Astrocyte (in vitro differentiated cells and primary cell): ENCODE data around the gene GPC5.
"Not testable (repeated sequence)": the region's sequence is repeated elsewhere in the genome, so short reads cannot be mapped to it uniquely, and the experiment has no call there.

ENCODE experiments used
- CTCF ChIP-seq: IDR thresholded peaks from 2 replicates; pipeline ENCODE4 v1.5.1; 2011; ENCODE audit warnings: low read depth, mild to moderate bottlenecking, inconsistent platforms, low read length, moderate library complexity; ENCODE audit not compliant: insufficient read depth
- EZH2 ChIP-seq: IDR thresholded peaks from 2 replicates; pipeline ENCODE4 v1.6.1; 2012; ENCODE audit warnings: mild to moderate bottlenecking, low read length, inconsistent platforms; ENCODE audit not compliant: insufficient read depth

- peak; percentile 20 for TF ChIP-seq CTCF
- not testable (repeated sequence) for TF ChIP-seq EZH2
Observed at GRCh38 chr13:91781982-91782691, 383.7 kb downstream of the GPC5 start.
